ENCODE measurements around the gene IL10.

IL10 gene

GRCh38 chr1:206753141-206753540, 19.2 kb downstream of the IL10 start:
- ATAC-seq = no peak
- no peak for TF ChIP-seq ZNF565 (CRISPR knock-in tag; conservative IDR thresholded peaks at IDR 0.05; ENCODE audit: low read depth)
- TF ChIP-seq ZC3H10 (CRISPR knock-in tag; IDR thresholded peaks at IDR 0.05) = no peak
- TF ChIP-seq, protein P1, sequence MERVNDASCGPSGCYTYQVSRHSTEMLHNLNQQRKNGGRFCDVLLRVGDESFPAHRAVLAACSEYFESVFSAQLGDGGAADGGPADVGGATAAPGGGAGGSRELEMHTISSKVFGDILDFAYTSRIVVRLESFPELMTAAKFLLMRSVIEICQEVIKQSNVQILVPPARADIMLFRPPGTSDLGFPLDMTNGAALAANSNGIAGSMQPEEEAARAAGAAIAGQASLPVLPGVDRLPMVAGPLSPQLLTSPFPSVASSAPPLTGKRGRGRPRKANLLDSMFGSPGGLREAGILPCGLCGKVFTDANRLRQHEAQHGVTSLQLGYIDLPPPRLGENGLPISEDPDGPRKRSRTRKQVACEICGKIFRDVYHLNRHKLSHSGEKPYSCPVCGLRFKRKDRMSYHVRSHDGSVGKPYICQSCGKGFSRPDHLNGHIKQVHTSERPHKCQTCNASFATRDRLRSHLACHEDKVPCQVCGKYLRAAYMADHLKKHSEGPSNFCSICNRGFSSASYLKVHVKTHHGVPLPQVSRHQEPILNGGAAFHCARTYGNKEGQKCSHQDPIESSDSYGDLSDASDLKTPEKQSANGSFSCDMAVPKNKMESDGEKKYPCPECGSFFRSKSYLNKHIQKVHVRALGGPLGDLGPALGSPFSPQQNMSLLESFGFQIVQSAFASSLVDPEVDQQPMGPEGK (CRISPR knock-in tag; IDR thresholded peaks at IDR 0.05; ENCODE audit: borderline replicate concordance) = no peak
- TF ChIP-seq BACH2 (CRISPR knock-in tag; IDR thresholded peaks at IDR 0.05; ENCODE audit: borderline replicate concordance) = no peak
- TF ChIP-seq ZFP30 (CRISPR knock-in tag; IDR thresholded peaks at IDR 0.05) = no peak
- TF ChIP-seq ZNF70 (CRISPR knock-in tag; IDR thresholded peaks at IDR 0.05) = no peak
- TF ChIP-seq ESRRG (CRISPR knock-in tag; IDR thresholded peaks at IDR 0.05) = no peak
- TF ChIP-seq SNAI2 (CRISPR knock-in tag; IDR thresholded peaks at IDR 0.05) = no peak
- no peak for TF ChIP-seq OSR1 (CRISPR knock-in tag; IDR thresholded peaks at IDR 0.05)

DNA sequence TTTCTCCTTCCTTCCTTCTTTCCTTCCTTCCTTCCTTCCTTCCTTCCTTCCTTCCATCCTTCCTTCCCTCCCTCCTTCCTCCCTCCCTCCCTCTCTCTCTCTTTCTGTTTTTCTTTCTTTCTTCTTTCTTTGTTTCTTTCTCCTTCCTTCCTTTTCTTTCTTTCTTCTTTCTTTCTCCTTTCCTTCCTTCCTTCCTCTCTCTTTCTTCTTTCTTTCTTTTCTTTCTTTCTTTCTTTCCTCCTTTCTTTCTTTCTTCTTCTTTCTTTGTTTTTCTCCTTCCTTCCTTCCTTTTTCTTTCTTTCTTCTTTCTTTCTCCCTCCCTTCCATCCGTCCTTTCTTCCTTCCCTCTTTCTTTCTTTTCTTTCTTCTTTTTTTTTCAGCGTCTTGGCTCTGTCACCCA, 19.8 kb downstream of the IL10 start:
- ATAC-seq = no peak
- no peak for TF ChIP-seq TCF4 (CRISPR knock-in tag; IDR thresholded peaks at IDR 0.05; ENCODE audit: borderline replicate concordance)
- TF ChIP-seq ESRRG (CRISPR knock-in tag; IDR thresholded peaks at IDR 0.05) = no peak
- no peak for TF ChIP-seq TSHZ2 (CRISPR knock-in tag; IDR thresholded peaks at IDR 0.05)
- TF ChIP-seq BACH2 (CRISPR knock-in tag; IDR thresholded peaks at IDR 0.05; ENCODE audit: borderline replicate concordance) = no peak
- no peak for TF ChIP-seq ZNF565 (CRISPR knock-in tag; conservative IDR thresholded peaks at IDR 0.05; ENCODE audit: low read depth)
- TF ChIP-seq SNAI2 (CRISPR knock-in tag; IDR thresholded peaks at IDR 0.05) = no peak

- ATAC-seq = no peak
- no peak for TF ChIP-seq CSDC2 (CRISPR knock-in tag; IDR thresholded peaks at IDR 0.05)
Measured at GRCh38 chr1:206751891-206752290, 20.4 kb downstream of the IL10 start.

DNA sequence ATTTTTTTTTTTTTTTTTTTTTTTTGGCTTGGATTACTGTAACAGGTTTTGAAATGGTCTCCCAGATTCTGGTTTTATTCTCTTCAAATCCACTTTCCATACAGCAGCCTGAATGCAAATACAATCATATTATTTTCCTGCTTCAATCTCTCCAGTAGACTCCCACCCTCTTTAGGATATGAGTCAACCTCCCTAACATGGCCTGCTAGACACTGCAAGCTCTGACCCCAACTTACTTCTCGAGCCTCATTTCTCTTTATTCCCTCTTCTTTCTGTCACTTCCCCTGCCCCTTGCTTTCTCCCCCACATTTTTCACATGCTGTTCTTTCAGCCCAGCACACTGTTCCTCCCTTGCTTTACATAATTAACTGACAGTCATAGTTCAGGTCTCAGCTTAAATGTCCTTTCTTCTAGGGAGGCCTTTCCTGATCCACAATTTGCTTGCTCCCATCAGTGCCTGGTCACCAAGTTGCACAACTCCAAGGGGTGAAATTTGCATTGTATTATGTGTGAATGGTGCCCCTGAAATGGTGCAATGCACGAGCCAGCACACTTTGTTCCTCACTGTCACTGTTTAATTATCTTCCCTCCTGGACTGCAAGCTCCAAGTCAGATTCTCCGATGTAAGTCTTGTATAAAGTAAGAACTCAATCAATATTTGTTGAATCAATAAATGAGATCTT, 23.8 kb downstream of the IL10 start:
- no peak for TF ChIP-seq RARB (CRISPR knock-in tag; IDR thresholded peaks at IDR 0.05)
- no peak for TF ChIP-seq TCF4 (CRISPR knock-in tag; IDR thresholded peaks at IDR 0.05; ENCODE audit: borderline replicate concordance)
- TF ChIP-seq ZFP3 (CRISPR knock-in tag; IDR thresholded peaks at IDR 0.05) = no peak
- no peak for TF ChIP-seq ZNF565 (CRISPR knock-in tag; conservative IDR thresholded peaks at IDR 0.05; ENCODE audit: low read depth)
- TF ChIP-seq, protein P1 (CRISPR knock-in tag; IDR thresholded peaks at IDR 0.05; ENCODE audit: borderline replicate concordance) = no peak
- no peak for TF ChIP-seq TSHZ2 (CRISPR knock-in tag; IDR thresholded peaks at IDR 0.05)
- no peak for TF ChIP-seq PPARA (CRISPR knock-in tag; IDR thresholded peaks at IDR 0.05; ENCODE audit: borderline replicate concordance)
- TF ChIP-seq OSR1 (CRISPR knock-in tag; IDR thresholded peaks at IDR 0.05) = no peak
- no peak for TF ChIP-seq ZFP30 (CRISPR knock-in tag; IDR thresholded peaks at IDR 0.05)
- TF ChIP-seq CSRNP3 (CRISPR knock-in tag; IDR thresholded peaks at IDR 0.05) = no peak
- ATAC-seq = no peak
